ENCODE measurements around the gene PRRC2B. TPM values are rescaled to one million over a fixed set of nuclear protein-coding genes. Genes with fewer than 3 reads are reported as not detected.

Gene PRRC2B
- total RNA-seq, 4 donors from 2014 or later, result 81.7 to 159 (median 117) TPM

DNA sequence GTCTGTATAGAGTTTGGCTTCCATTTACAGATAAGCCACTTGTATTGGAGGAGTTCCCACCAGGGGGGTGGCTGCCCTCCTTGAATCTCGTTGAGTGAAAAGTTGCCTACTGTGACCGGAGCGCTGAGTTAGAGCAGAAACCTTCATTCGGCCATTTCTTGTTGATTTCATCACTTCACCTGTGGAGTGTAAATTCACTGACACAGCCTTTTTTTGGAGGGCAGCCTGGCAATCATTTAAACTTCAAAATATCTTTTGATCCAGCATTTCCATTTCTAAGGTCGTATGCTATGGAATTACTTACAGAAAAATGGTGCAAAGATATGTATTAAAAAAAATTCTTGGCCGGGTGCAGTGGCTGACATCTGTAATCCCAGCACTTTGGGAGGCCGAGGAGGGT lies 40.8 kb downstream of the PRRC2B start:
- intact Hi-C loops (cut with DNase I), result no loop called here
- DNase-seq, result no peak
- H3K36me3 ChIP-seq, result peaks cover 59 to 60% of the 10 kb centered on the region in 2 donors
- peaks cover 0 to under 1% of the 10 kb centered on the region in 2 donors for H3K4me1 ChIP-seq
- H3K27ac ChIP-seq, result no peak overlapping the region
- H3K27me3 ChIP-seq, result no peaks in the 10 kb centered on the region
- no peak overlapping the region for H3K4me3 ChIP-seq (replicated peaks in 1 of 3)
- WGBS, 2 donors, result 84 to 85% methylated on average over 7 of the region's 7 CpGs
- H3K9me3 ChIP-seq, result no peaks in the 10 kb centered on the region
- no peak for TF ChIP-seq CTCF (IDR thresholded peaks at IDR 0.05)
- TF ChIP-seq POLR2A (IDR thresholded peaks at IDR 0.05), result no peak

- H3K9me3 ChIP-seq, result no peaks in the 10 kb centered on the region
- intact Hi-C loops (cut with DNase I), result no loop called here
- no peaks in the 10 kb centered on the region for H3K4me1 ChIP-seq
- H3K27me3 ChIP-seq, result no peaks in the 10 kb centered on the region
- no peak for TF ChIP-seq POLR2A (IDR thresholded peaks at IDR 0.05)
- TF ChIP-seq CTCF (IDR thresholded peaks at IDR 0.05), result no peak
- DNase-seq, result no peak
- WGBS, 2 donors, result 73 to 85% methylated on average over 11 to 12 of the region's 12 CpGs
- H3K36me3 ChIP-seq, result peaks cover 63 to 67% of the 10 kb centered on the region in 2 donors
- no peak overlapping the region for H3K4me3 ChIP-seq (replicated peaks in 1 of 3)
- no peak overlapping the region for H3K27ac ChIP-seq
Measured at GRCh38 chr9:131436376-131436775, 42.5 kb downstream of the PRRC2B start.

GRCh38 chr9:131436865-131437271 lies 43.0 kb downstream of the PRRC2B start:
- no peak overlapping the region for H3K4me3 ChIP-seq (replicated peaks in 1 of 3)
- peaks cover 67% of the 10 kb centered on the region in 2 donors for H3K36me3 ChIP-seq
- H3K27ac ChIP-seq, result no peak overlapping the region
- H3K27me3 ChIP-seq, result no peaks in the 10 kb centered on the region
- DNase-seq, result no peak
- intact Hi-C loops (cut with DNase I), result no loop called here
- no peaks in the 10 kb centered on the region for H3K4me1 ChIP-seq
- 85 to 86% methylated on average over 8 of the region's 8 CpGs for WGBS, 2 donors
- no peaks in the 10 kb centered on the region for H3K9me3 ChIP-seq
- no peak for TF ChIP-seq POLR2A (IDR thresholded peaks at IDR 0.05)
- no peak for TF ChIP-seq CTCF (IDR thresholded peaks at IDR 0.05)

GRCh38 chr9:131438190-131438589 lies 44.3 kb downstream of the PRRC2B start:
- Histone ChIP-seq H3K27ac (no peak overlapping the region), H3K4me1 (no peaks in the 10 kb centered on the region), H3K4me3 (replicated peaks in 1 of 3) (no peak overlapping the region), H3K36me3 (peaks cover 57 to 58% of the 10 kb centered on the region in 2 donors), H3K27me3 (no peaks in the 10 kb centered on the region), H3K9me3 (no peaks in the 10 kb centered on the region)
- WGBS, 2 donors, result 95 to 96% methylated on average over 7 of the region's 7 CpGs
- intact Hi-C loops (cut with DNase I), result no loop called here
- no peak for DNase-seq
- TF ChIP-seq CTCF (IDR thresholded peaks at IDR 0.05) (no peak), POLR2A (IDR thresholded peaks at IDR 0.05) (no peak)

GRCh38 chr9:131439224-131439623 lies 45.3 kb downstream of the PRRC2B start:
- H3K4me3 ChIP-seq (replicated peaks in 1 of 3), result no peak overlapping the region
- intact Hi-C loops (cut with DNase I), result no loop called here
- no peaks in the 10 kb centered on the region for H3K4me1 ChIP-seq
- no peaks in the 10 kb centered on the region for H3K9me3 ChIP-seq
- no peak for TF ChIP-seq POLR2A (IDR thresholded peaks at IDR 0.05)
- TF ChIP-seq CTCF (IDR thresholded peaks at IDR 0.05), result no peak
- H3K27me3 ChIP-seq, result no peaks in the 10 kb centered on the region
- no peak for DNase-seq
- 81 to 90% methylated on average over 4 of the region's 4 CpGs for WGBS, 2 donors
- H3K36me3 ChIP-seq, result peaks cover 58 to 59% of the 10 kb centered on the region in 2 donors
- no peak overlapping the region for H3K27ac ChIP-seq
